Parathyroid adenoma (tissue), 2 donors: Measurements from ENCODE around the gene PDPK1.

Source experiments
- H2AFZ ChIP-seq: fragments of 300-600 bp; sonication (generic); one replicate; pipeline ENCODE4 v1.7.0; 2017; ENCODE audit warnings: antibody characterized with exemption, mild to moderate bottlenecking
- H3K27ac ChIP-seq: fragments of 300-600 bp; sonication (generic); one replicate; pipeline ENCODE4 v1.7.0; 2017
- H3K27me3 ChIP-seq: fragments of 300-600 bp; sonication (generic); one replicate; pipeline ENCODE4 v1.7.0; 2017; ENCODE audit warnings: low read length; ENCODE audit not compliant: control insufficient read depth, insufficient read depth
- H3K36me3 ChIP-seq: fragments of 300-600 bp; sonication (generic); one replicate; pipeline ENCODE4 v1.7.0; 2017; ENCODE audit warnings: low read length; ENCODE audit not compliant: control insufficient read depth, insufficient read depth
- H3K4me1 ChIP-seq: fragments of 300-600 bp; sonication (generic); one replicate; pipeline ENCODE4 v1.7.0; 2017; ENCODE audit warnings: control low read depth
- H3K4me2 ChIP-seq: fragments of 300-600 bp; sonication (generic); one replicate; pipeline ENCODE4 v1.7.0; 2017; ENCODE audit warnings: low read length
- H3K4me3 ChIP-seq: fragments of 300-600 bp; sonication (generic); one replicate; pipeline ENCODE4 v1.7.0; 2017; ENCODE audit warnings: low read depth, low read length
- H3K79me2 ChIP-seq: fragments of 300-600 bp; sonication (generic); one replicate; pipeline ENCODE4 v1.7.0; 2017; ENCODE audit warnings: control low read depth
- H3K9ac ChIP-seq: fragments of 300-600 bp; sonication (generic); one replicate; pipeline ENCODE4 v1.7.0; 2017; ENCODE audit warnings: mild to moderate bottlenecking
- H3K9me3 ChIP-seq: fragments of 300-600 bp; sonication (generic); one replicate; pipeline ENCODE4 v1.7.0; 2017; ENCODE audit warnings: low read length; ENCODE audit not compliant: control insufficient read depth
- TF ChIP-seq, protein P1 (sequence below): fragments of 300-600 bp; sonication (generic); IDR thresholded peaks from one replicate; pipeline ENCODE4 v1.7.0; 2017; ENCODE audit warnings: antibody characterized with exemption, mild to moderate bottlenecking
- donor health status: primary hyperparathyroidism.

PDPK1 gene

DNA sequence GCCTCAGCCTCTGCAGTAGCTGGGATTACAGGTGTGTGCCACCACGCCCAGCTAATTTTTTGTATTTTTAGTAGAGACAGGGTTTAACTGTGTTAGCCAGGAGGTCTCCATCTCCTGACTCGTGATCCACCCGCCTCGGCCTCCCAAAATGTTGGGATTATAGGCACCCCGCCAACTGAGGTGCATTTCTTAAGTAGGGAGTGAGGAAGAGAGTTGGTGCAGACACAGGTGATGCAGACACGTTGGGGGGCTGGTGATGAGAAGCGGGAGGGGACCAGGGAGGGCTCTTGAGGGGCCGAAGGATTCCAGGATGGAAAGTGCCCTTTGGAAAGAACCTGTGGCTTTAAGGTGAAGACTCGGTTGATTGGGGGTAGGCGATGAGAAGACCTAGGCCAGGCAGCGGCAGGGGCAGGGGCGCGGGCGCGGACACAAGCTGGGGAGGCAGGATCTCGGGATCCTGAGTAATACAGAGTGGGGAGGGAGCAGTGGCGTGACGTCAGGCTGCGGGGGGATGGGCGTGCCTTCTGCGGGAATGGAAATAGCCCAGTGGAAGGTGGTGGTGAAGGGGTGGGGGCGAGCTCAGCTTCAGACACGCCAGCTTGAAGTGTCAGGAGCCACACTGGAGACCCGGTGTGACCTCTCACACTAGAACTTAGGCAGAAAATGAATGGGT lies 26.6 kb upstream of the PDPK1 start:
- Histone ChIP-seq H3K27ac (peak overlapping the region; percentile 99), H3K79me2 (peaks cover 21% of the 10 kb centered on the region), H3K9me3 (no peaks in the 10 kb centered on the region), H2AFZ (no peak overlapping the region), H3K27me3 (no peaks in the 10 kb centered on the region), H3K4me2 (no peak overlapping the region), H3K9ac (no peak overlapping the region), H3K4me3 (no peak overlapping the region), H3K36me3 (no peaks in the 10 kb centered on the region), H3K4me1 (peaks cover 29% of the 10 kb centered on the region)
- TF ChIP-seq, protein P1, sequence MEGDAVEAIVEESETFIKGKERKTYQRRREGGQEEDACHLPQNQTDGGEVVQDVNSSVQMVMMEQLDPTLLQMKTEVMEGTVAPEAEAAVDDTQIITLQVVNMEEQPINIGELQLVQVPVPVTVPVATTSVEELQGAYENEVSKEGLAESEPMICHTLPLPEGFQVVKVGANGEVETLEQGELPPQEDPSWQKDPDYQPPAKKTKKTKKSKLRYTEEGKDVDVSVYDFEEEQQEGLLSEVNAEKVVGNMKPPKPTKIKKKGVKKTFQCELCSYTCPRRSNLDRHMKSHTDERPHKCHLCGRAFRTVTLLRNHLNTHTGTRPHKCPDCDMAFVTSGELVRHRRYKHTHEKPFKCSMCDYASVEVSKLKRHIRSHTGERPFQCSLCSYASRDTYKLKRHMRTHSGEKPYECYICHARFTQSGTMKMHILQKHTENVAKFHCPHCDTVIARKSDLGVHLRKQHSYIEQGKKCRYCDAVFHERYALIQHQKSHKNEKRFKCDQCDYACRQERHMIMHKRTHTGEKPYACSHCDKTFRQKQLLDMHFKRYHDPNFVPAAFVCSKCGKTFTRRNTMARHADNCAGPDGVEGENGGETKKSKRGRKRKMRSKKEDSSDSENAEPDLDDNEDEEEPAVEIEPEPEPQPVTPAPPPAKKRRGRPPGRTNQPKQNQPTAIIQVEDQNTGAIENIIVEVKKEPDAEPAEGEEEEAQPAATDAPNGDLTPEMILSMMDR = no peak

- peak overlapping the region; percentile 72 for H3K4me3 ChIP-seq
Observed at GRCh38 chr16:2511996-2512734, 25.7 kb upstream of the PDPK1 start.

DNA sequence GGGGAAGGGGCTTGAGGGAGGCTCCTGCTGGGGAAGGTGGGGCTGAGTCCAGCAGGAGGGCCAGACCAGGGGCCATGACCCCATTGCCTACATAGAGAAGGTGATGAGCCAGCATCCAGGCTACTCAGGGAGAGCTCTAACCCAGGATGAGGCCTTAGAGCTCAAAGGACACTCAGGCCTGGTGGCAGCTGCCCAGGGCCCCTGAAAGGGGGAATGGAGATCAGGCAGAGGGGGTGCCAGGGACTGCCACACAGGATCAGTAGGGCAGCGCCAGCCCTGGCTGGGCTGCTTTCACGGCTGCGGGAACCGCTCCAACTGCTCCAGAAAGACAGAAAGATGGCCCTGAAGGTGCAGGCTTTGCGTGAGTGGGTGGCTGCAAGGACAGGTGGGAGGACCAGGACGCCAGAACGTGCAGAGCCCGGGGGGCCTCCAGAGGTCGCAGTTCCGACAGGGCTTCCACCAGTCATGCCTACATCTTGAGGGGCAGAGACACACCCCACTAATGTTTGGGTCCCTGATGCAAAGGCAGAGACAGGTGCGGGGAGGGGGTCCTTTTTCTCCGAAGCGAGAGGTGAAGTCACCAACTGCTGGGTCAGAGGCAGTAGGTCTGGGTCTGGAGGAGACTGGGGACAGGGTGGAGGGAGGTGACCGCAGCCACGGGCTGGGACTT lies 25.0 kb upstream of the PDPK1 start:
- Histone ChIP-seq H3K27me3 (no peaks in the 10 kb centered on the region), H3K36me3 (no peaks in the 10 kb centered on the region), H3K4me2 (peak overlapping the region; percentile 98), H3K9me3 (no peaks in the 10 kb centered on the region), H3K27ac (peak overlapping the region; percentile 99), H3K4me3 (peak overlapping the region; percentile 72), H3K4me1 (peaks cover 43% of the 10 kb centered on the region), H3K79me2 (peaks cover 37% of the 10 kb centered on the region), H3K9ac (peak overlapping the region; percentile 78), H2AFZ (peak overlapping the region; percentile 92)
- TF ChIP-seq, protein P1 = peak; percentile 22

More at GRCh38 chr16:2511996-2512734, 25.7 kb upstream of the PDPK1 start:
- TF ChIP-seq, protein P1 = no peak
- Histone ChIP-seq H3K4me2 (peak overlapping the region; percentile 98), H2AFZ (peak overlapping the region; percentile 92), H3K36me3 (no peaks in the 10 kb centered on the region), H3K9me3 (no peaks in the 10 kb centered on the region), H3K9ac (no peak overlapping the region), H3K27ac (peak overlapping the region; percentile 99), H3K27me3 (no peaks in the 10 kb centered on the region), H3K79me2 (peaks cover 30% of the 10 kb centered on the region), H3K4me1 (peaks cover 38% of the 10 kb centered on the region)

DNA sequence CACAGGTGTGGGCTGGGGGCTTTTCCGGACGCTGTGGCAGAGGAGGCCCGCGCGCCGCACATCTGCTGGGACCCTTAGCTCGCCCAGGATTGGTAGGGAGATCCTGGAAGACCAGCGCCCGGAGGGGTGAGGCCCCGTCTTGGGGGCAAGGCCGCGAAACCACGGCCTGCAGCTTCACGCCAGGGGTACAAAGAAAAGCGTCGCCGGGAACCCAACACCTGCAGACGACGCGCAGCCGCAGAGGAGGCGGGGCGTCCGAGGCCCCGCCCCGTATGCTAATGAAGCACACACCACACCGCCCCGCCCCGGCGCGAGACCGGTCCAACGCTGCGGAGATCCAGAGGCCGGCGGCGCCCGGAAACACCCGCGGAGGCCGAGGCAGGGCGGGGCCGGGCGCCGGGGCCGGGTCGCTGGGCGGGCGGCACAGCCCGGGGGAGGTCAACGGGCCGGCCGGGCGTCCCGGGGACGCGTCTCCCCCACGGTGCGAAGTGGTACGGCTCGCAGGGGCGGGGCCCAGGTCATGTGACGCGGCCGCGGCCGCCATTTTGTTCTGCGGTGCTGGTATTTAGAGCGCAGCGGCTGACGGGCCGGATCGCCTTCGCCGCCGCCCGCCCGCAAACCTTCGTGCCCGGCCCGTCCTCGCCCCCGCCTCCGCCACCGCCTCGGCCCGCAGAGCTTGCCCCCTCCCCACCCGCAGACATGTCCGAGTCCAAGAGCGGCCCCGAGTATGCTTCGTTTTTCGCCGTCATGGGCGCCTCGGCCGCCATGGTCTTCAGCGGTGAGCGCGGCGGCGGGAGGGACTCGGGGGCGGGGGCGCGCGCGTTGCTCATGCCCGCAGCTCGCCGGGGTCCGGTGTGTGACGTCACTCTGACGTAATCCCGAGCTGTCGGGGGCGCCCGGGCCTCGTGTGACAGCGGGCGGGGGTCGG lies 24.2 kb upstream of the PDPK1 start, which contains the start of gene ATP6V0C:
Gene ATP6V0C (plus strand): TSS at position 548 of the 928 bp plus-strand sequence. CDS start 152 bp downstream, at position 700.
- TF ChIP-seq, protein P1 = no peak

More for the DNA sequence above, 24.2 kb upstream of the PDPK1 start, which contains the start of gene ATP6V0C:
- H3K27ac ChIP-seq = peak within 1 kb of the TSS; percentile 99
- H3K27me3 ChIP-seq = no peaks in the 10 kb centered on the region
- H3K79me2 ChIP-seq = peaks cover 45% of the 10 kb centered on the region
- peak within 1 kb of the TSS; percentile 92 for H2AFZ ChIP-seq
- peak within 1 kb of the TSS; percentile 98 for H3K4me2 ChIP-seq
- H3K4me1 ChIP-seq = peaks cover 46% of the 10 kb centered on the region
- peak within 1 kb of the TSS; percentile 98 for H3K9ac ChIP-seq
- H3K36me3 ChIP-seq = no peaks in the 10 kb centered on the region
- no peaks in the 10 kb centered on the region for H3K9me3 ChIP-seq
- H3K4me3 ChIP-seq = peak within 1 kb of the TSS; percentile 87
